ENCODE data around the gene TFB2M. TPM values are rescaled to one million over a fixed set of nuclear protein-coding genes. Genes with fewer than 3 reads are reported as not detected.

Gene TFB2M
- polyA plus RNA-seq, 1 donor (not counting 4 experiments of a cell fraction or from before 2014, with no cell fraction given) = 28.6 TPM

DNA sequence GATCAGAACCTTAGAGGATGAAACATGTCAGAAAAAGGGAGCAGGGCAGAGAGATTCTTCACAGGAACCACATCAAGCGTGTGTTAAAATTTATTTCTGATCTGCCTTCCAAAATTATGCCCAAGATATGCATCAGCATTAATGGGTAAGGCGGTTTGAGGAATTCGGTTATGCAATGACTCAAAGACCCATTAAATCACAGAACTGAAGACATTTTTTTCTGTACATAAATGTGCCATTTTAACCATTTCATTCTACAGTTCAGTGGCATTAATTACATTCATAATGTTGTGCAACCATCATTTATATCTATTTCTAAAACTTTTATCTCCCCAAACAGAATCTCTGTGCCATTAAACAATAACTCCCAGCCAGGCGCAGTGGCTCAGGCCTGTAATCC is 43.6 kb upstream of the TFB2M start:
- Histone ChIP-seq H3K27me3 (ENCODE audit: control insufficient read depth, extremely low read depth, insufficient read depth, low read length) (no peaks in the 10 kb centered on the region), H3K9ac (ENCODE audit: control insufficient read depth, extremely low read depth, insufficient read depth, low read length) (peak overlapping the region; percentile 9), H2AFZ (ENCODE audit: control insufficient read depth, low read length) (no peak overlapping the region), H3K36me3 (ENCODE audit: control insufficient read depth in 2 of 2, extremely low read depth in 1 of 2, insufficient read depth in 2 of 2, low read length in 2 of 2) (no peaks in the 10 kb centered on the region), H3K9me3 (ENCODE audit: control insufficient read depth, low read depth, low read length) (no peaks in the 10 kb centered on the region), H3K79me2 (ENCODE audit: control insufficient read depth, insufficient read depth, low read length) (peaks cover 9% of the 10 kb centered on the region), H3K4me2 (ENCODE audit: control insufficient read depth, extremely low read depth, insufficient read depth, low read depth, low read length) (peak overlapping the region; percentile 37), H3K9me1 (ENCODE audit: control insufficient read depth, extremely low read depth, insufficient read depth, low read length) (no peaks in the 10 kb centered on the region), H3K4me3 (ENCODE audit: control insufficient read depth in 2 of 3, extremely low read depth in 1 of 3, insufficient read depth in 2 of 3, low read depth in 1 of 3, low read length in 3 of 3) (peak overlapping the region in 1 of 3 experiments; percentile 22), H3K4me1 (ENCODE audit: control insufficient read depth, extremely low read depth, insufficient read depth, low read length) (peaks cover 21% of the 10 kb centered on the region), H3K27ac (ENCODE audit: control insufficient read depth, insufficient read depth, low read length) (peak overlapping the region; percentile 22), H4K20me1 (ENCODE audit: control insufficient read depth, extremely low read depth, insufficient read depth, low read length) (no peaks in the 10 kb centered on the region)
- dilution Hi-C loops (cut with MboI; ENCODE audit: extremely low pct_ligation_motif_present, low sequenced_read_pairs) = no loop called here
- FAIRE-seq (no peak), DNase-seq (ENCODE audit: low read depth, low spot score) (no peak)
- no peak for TF ChIP-seq EZH2 (IDR thresholded peaks at IDR 0.05; ENCODE audit: low read length)
- TF ChIP-seq, protein P1, sequence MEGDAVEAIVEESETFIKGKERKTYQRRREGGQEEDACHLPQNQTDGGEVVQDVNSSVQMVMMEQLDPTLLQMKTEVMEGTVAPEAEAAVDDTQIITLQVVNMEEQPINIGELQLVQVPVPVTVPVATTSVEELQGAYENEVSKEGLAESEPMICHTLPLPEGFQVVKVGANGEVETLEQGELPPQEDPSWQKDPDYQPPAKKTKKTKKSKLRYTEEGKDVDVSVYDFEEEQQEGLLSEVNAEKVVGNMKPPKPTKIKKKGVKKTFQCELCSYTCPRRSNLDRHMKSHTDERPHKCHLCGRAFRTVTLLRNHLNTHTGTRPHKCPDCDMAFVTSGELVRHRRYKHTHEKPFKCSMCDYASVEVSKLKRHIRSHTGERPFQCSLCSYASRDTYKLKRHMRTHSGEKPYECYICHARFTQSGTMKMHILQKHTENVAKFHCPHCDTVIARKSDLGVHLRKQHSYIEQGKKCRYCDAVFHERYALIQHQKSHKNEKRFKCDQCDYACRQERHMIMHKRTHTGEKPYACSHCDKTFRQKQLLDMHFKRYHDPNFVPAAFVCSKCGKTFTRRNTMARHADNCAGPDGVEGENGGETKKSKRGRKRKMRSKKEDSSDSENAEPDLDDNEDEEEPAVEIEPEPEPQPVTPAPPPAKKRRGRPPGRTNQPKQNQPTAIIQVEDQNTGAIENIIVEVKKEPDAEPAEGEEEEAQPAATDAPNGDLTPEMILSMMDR (optimal IDR thresholded peaks at IDR 0.05 in 1 of 3, IDR thresholded peaks at IDR 0.05 in 1 of 3, conservative IDR thresholded peaks at IDR 0.05 in 1 of 3; ENCODE audit: extremely low read depth in 1 of 3, insufficient read depth in 2 of 3, low read length in 3 of 3) = no peak

- Histone ChIP-seq H3K9me1 (ENCODE audit: control insufficient read depth, extremely low read depth, insufficient read depth, low read length) (no peaks in the 10 kb centered on the region), H3K4me2 (ENCODE audit: control insufficient read depth, extremely low read depth, insufficient read depth, low read depth, low read length) (peak overlapping the region; percentile 37), H3K27ac (ENCODE audit: control insufficient read depth, insufficient read depth, low read length) (peak overlapping the region; percentile 22), H3K4me3 (ENCODE audit: control insufficient read depth in 2 of 3, extremely low read depth in 1 of 3, insufficient read depth in 2 of 3, low read depth in 1 of 3, low read length in 3 of 3) (no peak overlapping the region), H3K9me3 (ENCODE audit: control insufficient read depth, low read depth, low read length) (no peaks in the 10 kb centered on the region), H3K9ac (ENCODE audit: control insufficient read depth, extremely low read depth, insufficient read depth, low read length) (peak overlapping the region; percentile 2), H3K36me3 (ENCODE audit: control insufficient read depth in 2 of 2, extremely low read depth in 1 of 2, insufficient read depth in 2 of 2, low read length in 2 of 2) (no peaks in the 10 kb centered on the region), H3K4me1 (ENCODE audit: control insufficient read depth, extremely low read depth, insufficient read depth, low read length) (peaks cover 21% of the 10 kb centered on the region), H4K20me1 (ENCODE audit: control insufficient read depth, extremely low read depth, insufficient read depth, low read length) (no peaks in the 10 kb centered on the region), H3K27me3 (ENCODE audit: control insufficient read depth, extremely low read depth, insufficient read depth, low read length) (no peaks in the 10 kb centered on the region), H2AFZ (ENCODE audit: control insufficient read depth, low read length) (peak overlapping the region; percentile 27), H3K79me2 (ENCODE audit: control insufficient read depth, insufficient read depth, low read length) (peaks cover 9% of the 10 kb centered on the region)
- dilution Hi-C loops (cut with MboI; ENCODE audit: extremely low pct_ligation_motif_present, low sequenced_read_pairs) = no loop called here
- no peak for TF ChIP-seq EZH2 (IDR thresholded peaks at IDR 0.05; ENCODE audit: low read length)
- TF ChIP-seq, protein P1 (optimal IDR thresholded peaks at IDR 0.05 in 1 of 3, IDR thresholded peaks at IDR 0.05 in 1 of 3, conservative IDR thresholded peaks at IDR 0.05 in 1 of 3; ENCODE audit: extremely low read depth in 1 of 3, insufficient read depth in 2 of 3, low read length in 3 of 3) = peak in 2 of 3 experiments; percentile 25 to 44
- DNase-seq (ENCODE audit: low read depth, low spot score) (peak; percentile 71), FAIRE-seq (peak; percentile 74)
Observed at GRCh38 chr1:246608616-246609376, 42.7 kb upstream of the TFB2M start.
